Mucosa of descending colon (tissue), 3 donors: ENCODE measurements around the gene NOBOX. TPM values are rescaled to one million over a fixed set of nuclear protein-coding genes. Genes with fewer than 3 reads are reported as not detected.
A peak's percentile ranks its signal among the peaks of the same experiment; 100 is the strongest.

Experiments used
- ATAC-seq: fragments of 200-7000 bp; cut with Tn5 transposase; one replicate; pipeline ENCODE4 v1.9.1; 2020; ENCODE audit warnings: mild to moderate bottlenecking, moderate library complexity
- DNase-seq, 3 donors: peaks; one replicate each; pipeline ENCODE4 v3.0.0-alpha.2; 2020
- H3K36me3 ChIP-seq: fragments of 200-600 bp; one replicate; pipeline ENCODE4 v1.8.0; 2021; ENCODE audit warnings: low read depth, mild to moderate bottlenecking
- H3K4me1 ChIP-seq: fragments of 200-600 bp; one replicate; pipeline ENCODE4 v1.8.0; 2021; ENCODE audit warnings: low read depth, mild to moderate bottlenecking
- H3K4me3 ChIP-seq: fragments of 200-600 bp; one replicate; pipeline ENCODE4 v1.8.0; 2021; ENCODE audit warnings: mild to moderate bottlenecking
- H3K9me3 ChIP-seq: fragments of 200-600 bp; one replicate; pipeline ENCODE4 v1.8.0; 2021; ENCODE audit warnings: mild to moderate bottlenecking
- intact Hi-C, 2 donors: fragments of 100-400 bp; cut with DNase I in 1 of 2; cut with micrococcal nuclease in 1 of 2; formaldehyde crosslinking; loops; one replicate each; pipeline versions ENCODE4 v1.11.0 to v1.11.1; 2022; cut with DNase I, micrococcal nuclease
- long read RNA-seq, 2 donors: library from polyadenylated mRNA; unstranded; transcript quantifications; one replicate each; pipeline ENCODE4 v2.0.0, GENCODE V29; 2019 to 2021
- total RNA-seq, 3 donors: library from RNA; stranded (reverse); fragmentation: NEBNext Ultra II Directional in 2 of 3; extraction: Animal tissue kit (Norgen Biotek cat#: 25700) in 2 of 3; gene quantifications; one replicate each; pipeline versions ENCODE4 v1.2.1 to v1.2.4, GENCODE V29; 2021 to 2023
- TF ChIP-seq, protein P1 (sequence below): fragments of 200-600 bp; IDR thresholded peaks from one replicate; pipeline ENCODE4 v1.8.0; 2022; ENCODE audit warnings: antibody characterized with exemption, mild to moderate bottlenecking
- donor health status: DM: no; HTN: no; CAD: no; lungs with moderate emphysema.
- donor health status: DM: no; HTN: no; CAD: no.
- donor health status: DM: no; HTN: yes; CAD: no.

NOBOX gene
- not detected for total RNA-seq
- long read RNA-seq, donor 1: 0 reads
- long read RNA-seq, donor 2: 0 reads

DNA sequence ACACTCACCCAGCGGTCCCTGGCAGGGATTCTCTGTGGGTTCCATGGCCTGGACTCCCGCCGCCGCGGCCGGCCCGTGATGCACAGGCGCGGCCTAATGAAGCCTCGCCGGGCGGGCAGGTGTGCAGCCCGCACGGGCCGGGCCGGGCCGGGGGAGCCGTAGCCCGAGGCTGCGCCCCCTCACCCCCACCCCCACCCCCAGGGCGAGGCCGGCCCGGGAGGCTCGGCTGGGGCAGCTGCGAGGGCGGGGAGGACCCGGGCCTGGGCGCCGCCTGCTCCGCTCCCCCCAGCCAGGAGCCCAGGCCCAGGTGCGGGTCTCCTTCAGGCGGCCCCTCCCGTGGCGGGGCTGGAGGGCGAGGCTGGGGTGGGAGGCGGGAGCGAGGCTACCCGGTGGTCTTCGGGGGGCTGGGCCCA is at the start of gene NOBOX:
Gene NOBOX (minus strand): TSS at position 45 of the 413 bp plus-strand sequence.
- ATAC-seq (no peak), DNase-seq (no peak)
- no peak within 1 kb of the TSS for H3K4me3 ChIP-seq
- H3K9me3 ChIP-seq: no peaks in the 10 kb centered on the region
- TF ChIP-seq, protein P1, sequence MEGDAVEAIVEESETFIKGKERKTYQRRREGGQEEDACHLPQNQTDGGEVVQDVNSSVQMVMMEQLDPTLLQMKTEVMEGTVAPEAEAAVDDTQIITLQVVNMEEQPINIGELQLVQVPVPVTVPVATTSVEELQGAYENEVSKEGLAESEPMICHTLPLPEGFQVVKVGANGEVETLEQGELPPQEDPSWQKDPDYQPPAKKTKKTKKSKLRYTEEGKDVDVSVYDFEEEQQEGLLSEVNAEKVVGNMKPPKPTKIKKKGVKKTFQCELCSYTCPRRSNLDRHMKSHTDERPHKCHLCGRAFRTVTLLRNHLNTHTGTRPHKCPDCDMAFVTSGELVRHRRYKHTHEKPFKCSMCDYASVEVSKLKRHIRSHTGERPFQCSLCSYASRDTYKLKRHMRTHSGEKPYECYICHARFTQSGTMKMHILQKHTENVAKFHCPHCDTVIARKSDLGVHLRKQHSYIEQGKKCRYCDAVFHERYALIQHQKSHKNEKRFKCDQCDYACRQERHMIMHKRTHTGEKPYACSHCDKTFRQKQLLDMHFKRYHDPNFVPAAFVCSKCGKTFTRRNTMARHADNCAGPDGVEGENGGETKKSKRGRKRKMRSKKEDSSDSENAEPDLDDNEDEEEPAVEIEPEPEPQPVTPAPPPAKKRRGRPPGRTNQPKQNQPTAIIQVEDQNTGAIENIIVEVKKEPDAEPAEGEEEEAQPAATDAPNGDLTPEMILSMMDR: no peak
- intact Hi-C loops: no loop called here
- no peaks in the 10 kb centered on the region for H3K36me3 ChIP-seq
- H3K4me1 ChIP-seq: no peaks in the 10 kb centered on the region

GRCh38 chr7:144452064-144452463 is 48.6 kb upstream of the NOBOX start:
- H3K4me1 ChIP-seq: no peaks in the 10 kb centered on the region
- intact Hi-C loops: no loop called here
- peak; percentile 62 for ATAC-seq
- H3K9me3 ChIP-seq: no peaks in the 10 kb centered on the region
- DNase-seq: no peak
- no peaks in the 10 kb centered on the region for H3K36me3 ChIP-seq
- TF ChIP-seq, protein P1: no peak
- no peak overlapping the region for H3K4me3 ChIP-seq

GRCh38 chr7:144445590-144445989 is 42.1 kb upstream of the NOBOX start:
- ATAC-seq (no peak), DNase-seq (no peak)
- no peak overlapping the region for H3K4me3 ChIP-seq
- no peaks in the 10 kb centered on the region for H3K4me1 ChIP-seq
- intact Hi-C loops: no loop called here
- TF ChIP-seq, protein P1: no peak
- H3K36me3 ChIP-seq: no peaks in the 10 kb centered on the region
- no peaks in the 10 kb centered on the region for H3K9me3 ChIP-seq

GRCh38 chr7:144439717-144440205 is 36.3 kb upstream of the NOBOX start:
- H3K36me3 ChIP-seq: no peaks in the 10 kb centered on the region
- intact Hi-C loops: no loop called here
- H3K4me1 ChIP-seq: no peaks in the 10 kb centered on the region
- no peak for ATAC-seq
- no peaks in the 10 kb centered on the region for H3K9me3 ChIP-seq
- TF ChIP-seq, protein P1: no peak
- DNase-seq: no peak
- no peak overlapping the region for H3K4me3 ChIP-seq

GRCh38 chr7:144438759-144439158 is 35.3 kb upstream of the NOBOX start:
- ATAC-seq (no peak), DNase-seq (no peak)

More at GRCh38 chr7:144438759-144439158, 35.3 kb upstream of the NOBOX start:
- no peaks in the 10 kb centered on the region for H3K4me1 ChIP-seq
- no peaks in the 10 kb centered on the region for H3K36me3 ChIP-seq
- intact Hi-C loops: no loop called here
- H3K4me3 ChIP-seq: no peak overlapping the region
- no peaks in the 10 kb centered on the region for H3K9me3 ChIP-seq
- TF ChIP-seq, protein P1: no peak
